ENCODE data around the gene USP35. TPM values are rescaled to one million over a fixed set of nuclear protein-coding genes. Genes with fewer than 3 reads are reported as not detected.
"Not testable (repeated sequence)": the region's sequence is repeated elsewhere in the genome, so short reads cannot be mapped to it uniquely, and the experiment has no call there.

Gene USP35
- total RNA-seq, 2 experiments from 2014 or later, result 8.5 to 10.6 TPM

GRCh38 chr11:78228467-78228866 is 39.7 kb downstream of the USP35 start:
- H3K36me3 Mint-ChIP-seq, result peaks cover 15% of the 10 kb centered on the region
- DNase-seq (peak; percentile 55), ATAC-seq (peak; percentile 80)
- H3K4me3 Mint-ChIP-seq, result no peak overlapping the region
- CTCF ChIA-PET, result interaction anchor here (0.8 to 3.5 kb wide), 18 partner anchors 10 to 346 kb away, joined by 3 to 28 read pairs (median 5); partner anchors contain the start of genes GAB2 and NARS2
- H3K27me3 Mint-ChIP-seq, result no peaks in the 10 kb centered on the region
- H3K27ac Mint-ChIP-seq, result no peak overlapping the region
- peaks cover 32% of the 10 kb centered on the region for H3K4me1 Mint-ChIP-seq
- H3K9me3 Mint-ChIP-seq (ENCODE audit: low read depth), result no peaks in the 10 kb centered on the region

- Mint-ChIP-seq H3K4me1 (peaks cover 31% of the 10 kb centered on the region), H3K4me3 (no peak overlapping the region), H3K36me3 (peaks cover 12% of the 10 kb centered on the region), H3K9me3 (ENCODE audit: low read depth) (no peaks in the 10 kb centered on the region), H3K27ac (no peak overlapping the region), H3K27me3 (no peaks in the 10 kb centered on the region)
- ATAC-seq (no peak), DNase-seq (no peak)
- CTCF ChIA-PET, result interaction anchor here (1.5 to 3.5 kb wide), 5 partner anchors 9 to 339 kb away, joined by 6 to 28 read pairs (median 7); partner anchors contain the start of gene GAB2
Observed at GRCh38 chr11:78229106-78229505, 40.4 kb downstream of the USP35 start.

GRCh38 chr11:78230161-78230877 is 41.6 kb downstream of the USP35 start:
- ATAC-seq (peak; percentile 12), DNase-seq (no peak)
- no peak overlapping the region for H3K27ac Mint-ChIP-seq
- peaks cover 29% of the 10 kb centered on the region for H3K4me1 Mint-ChIP-seq
- no peaks in the 10 kb centered on the region for H3K9me3 Mint-ChIP-seq (ENCODE audit: low read depth)
- no peaks in the 10 kb centered on the region for H3K27me3 Mint-ChIP-seq
- CTCF ChIA-PET, result interaction anchor here (3.5 kb wide), 1 partner anchor 187 kb away, joined by 28 read pairs; the partner anchor contains the start of gene GAB2
- peaks cover 4% of the 10 kb centered on the region for H3K36me3 Mint-ChIP-seq
- no peak overlapping the region for H3K4me3 Mint-ChIP-seq

GRCh38 chr11:78231962-78232501 is 43.3 kb downstream of the USP35 start:
- CTCF ChIA-PET, result no interaction called here
- DNase-seq (no peak), ATAC-seq (no peak)
- H3K27me3 Mint-ChIP-seq, result no peaks in the 10 kb centered on the region
- peaks cover under 1% of the 10 kb centered on the region for H3K9me3 Mint-ChIP-seq (ENCODE audit: low read depth)
- peaks cover 24% of the 10 kb centered on the region for H3K4me1 Mint-ChIP-seq
- H3K4me3 Mint-ChIP-seq, result no peak overlapping the region
- peaks cover 9% of the 10 kb centered on the region for H3K36me3 Mint-ChIP-seq
- no peak overlapping the region for H3K27ac Mint-ChIP-seq

GRCh38 chr11:78233046-78233445 is 44.3 kb downstream of the USP35 start:
- H3K4me3 Mint-ChIP-seq; H3K9me3 Mint-ChIP-seq (ENCODE audit: low read depth); DNase-seq; H3K27ac Mint-ChIP-seq; CTCF ChIA-PET; H3K27me3 Mint-ChIP-seq; ATAC-seq: not testable (repeated sequence)
- peaks cover 17% of the 10 kb centered on the region for H3K4me1 Mint-ChIP-seq
- H3K36me3 Mint-ChIP-seq, result peaks cover 18% of the 10 kb centered on the region

GRCh38 chr11:78234006-78234405 is 45.3 kb downstream of the USP35 start:
- Mint-ChIP-seq H3K27ac (no peak overlapping the region), H3K4me1 (peaks cover 10% of the 10 kb centered on the region), H3K4me3 (no peak overlapping the region), H3K27me3 (no peaks in the 10 kb centered on the region), H3K9me3 (ENCODE audit: low read depth) (peaks cover 8% of the 10 kb centered on the region), H3K36me3 (peaks cover 23% of the 10 kb centered on the region)
- no peak for ATAC-seq
- CTCF ChIA-PET, result interaction anchor here (0.8 kb wide), 1 partner anchor 10 kb away, joined by 3 read pairs; no protein-coding TSS in a partner anchor
- DNase-seq, result no peak

- ATAC-seq, result no peak
- H3K27me3 Mint-ChIP-seq, result no peaks in the 10 kb centered on the region
- H3K4me3 Mint-ChIP-seq, result no peak overlapping the region
- H3K9me3 Mint-ChIP-seq (ENCODE audit: low read depth), result peaks cover 17% of the 10 kb centered on the region
- DNase-seq, result no peak
- no peak overlapping the region for H3K27ac Mint-ChIP-seq
- CTCF ChIA-PET, result interaction anchor here (1.7 kb wide), 1 partner anchor 9 kb away, joined by 6 read pairs; no protein-coding TSS in a partner anchor
- H3K36me3 Mint-ChIP-seq, result peaks cover 39% of the 10 kb centered on the region
- peaks cover 2% of the 10 kb centered on the region for H3K4me1 Mint-ChIP-seq
Observed at GRCh38 chr11:78237293-78238046, 48.8 kb downstream of the USP35 start.

GRCh38 chr11:78239781-78240180 is 51.1 kb downstream of the USP35 start:
- H3K9me3 Mint-ChIP-seq (ENCODE audit: low read depth), result peaks cover 17% of the 10 kb centered on the region
- peaks cover 8% of the 10 kb centered on the region for H3K4me1 Mint-ChIP-seq
- ATAC-seq (no peak), DNase-seq (no peak)
- H3K36me3 Mint-ChIP-seq, result peaks cover 45% of the 10 kb centered on the region
- no peak overlapping the region for H3K4me3 Mint-ChIP-seq
- CTCF ChIA-PET, result interaction anchor here (2.1 kb wide), 1 partner anchor 11 kb away, joined by 7 read pairs; no protein-coding TSS in a partner anchor
- no peak overlapping the region for H3K27ac Mint-ChIP-seq
- no peaks in the 10 kb centered on the region for H3K27me3 Mint-ChIP-seq

GRCh38 chr11:78241475-78241874 is 52.8 kb downstream of the USP35 start:
- Mint-ChIP-seq H3K36me3 (peaks cover 52% of the 10 kb centered on the region), H3K27me3 (no peaks in the 10 kb centered on the region)

GRCh38 chr11:78244080-78244479 is 55.4 kb downstream of the USP35 start:
- peaks cover 9% of the 10 kb centered on the region for H3K4me1 Mint-ChIP-seq
- H3K27ac Mint-ChIP-seq, result no peak overlapping the region
- H3K9me3 Mint-ChIP-seq (ENCODE audit: low read depth), result peaks cover 9% of the 10 kb centered on the region
- no peak for DNase-seq
- no peak for ATAC-seq
- CTCF ChIA-PET, result interaction anchor here (0.9 to 1.8 kb wide), 2 partner anchors 10 to 172 kb away, joined by 3 to 4 read pairs; no protein-coding TSS in a partner anchor
- H3K4me3 Mint-ChIP-seq, result no peak overlapping the region
- no peaks in the 10 kb centered on the region for H3K27me3 Mint-ChIP-seq
- peaks cover 43% of the 10 kb centered on the region for H3K36me3 Mint-ChIP-seq

More at GRCh38 chr11:78241475-78241874, 52.8 kb downstream of the USP35 start:
- no peak for DNase-seq
- Mint-ChIP-seq H3K4me1 (peaks cover 11% of the 10 kb centered on the region), H3K4me3 (no peak overlapping the region), H3K9me3 (ENCODE audit: low read depth) (peaks cover 17% of the 10 kb centered on the region), H3K27ac (no peak overlapping the region)
- no peak for ATAC-seq
- CTCF ChIA-PET, result interaction anchor here (2.1 kb wide), 1 partner anchor 13 kb away, joined by 7 read pairs; no protein-coding TSS in a partner anchor

- H3K27me3 Mint-ChIP-seq, result no peaks in the 10 kb centered on the region
- no peak overlapping the region for H3K4me3 Mint-ChIP-seq
- CTCF ChIA-PET, result interaction anchor here (0.9 kb wide), 1 partner anchor 10 kb away, joined by 3 read pairs; no protein-coding TSS in a partner anchor
- ATAC-seq (no peak), DNase-seq (no peak)
- peaks cover 9% of the 10 kb centered on the region for H3K9me3 Mint-ChIP-seq (ENCODE audit: low read depth)
- H3K4me1 Mint-ChIP-seq, result peaks cover 9% of the 10 kb centered on the region
- H3K27ac Mint-ChIP-seq, result no peak overlapping the region
- peaks cover 44% of the 10 kb centered on the region for H3K36me3 Mint-ChIP-seq
Observed at GRCh38 chr11:78244546-78245255, 56.0 kb downstream of the USP35 start.

- no peaks in the 10 kb centered on the region for H3K27me3 Mint-ChIP-seq
- DNase-seq (no peak), ATAC-seq (no peak)
- H3K4me1 Mint-ChIP-seq, result peaks cover 16% of the 10 kb centered on the region
- H3K4me3 Mint-ChIP-seq, result no peak overlapping the region
- peaks cover 32% of the 10 kb centered on the region for H3K36me3 Mint-ChIP-seq
- CTCF ChIA-PET, result interaction anchor here (0.7 kb wide), 1 partner anchor 89 kb away, joined by 3 read pairs; no protein-coding TSS in a partner anchor
- no peaks in the 10 kb centered on the region for H3K9me3 Mint-ChIP-seq (ENCODE audit: low read depth)
- no peak overlapping the region for H3K27ac Mint-ChIP-seq
Observed at GRCh38 chr11:78248191-78248590, 59.5 kb downstream of the USP35 start.

GRCh38 chr11:78248903-78249302 is 60.2 kb downstream of the USP35 start:
- H3K36me3 Mint-ChIP-seq, result peaks cover 32% of the 10 kb centered on the region
- H3K9me3 Mint-ChIP-seq (ENCODE audit: low read depth), result no peaks in the 10 kb centered on the region
- peaks cover 16% of the 10 kb centered on the region for H3K4me1 Mint-ChIP-seq
- H3K4me3 Mint-ChIP-seq, result no peak overlapping the region
- no peak for ATAC-seq
- H3K27me3 Mint-ChIP-seq, result no peaks in the 10 kb centered on the region
- CTCF ChIA-PET, result no interaction called here
- H3K27ac Mint-ChIP-seq, result no peak overlapping the region
- DNase-seq, result no peak
